H1 (cell line): ENCODE measurements around the gene RAD52. TPM values are rescaled to one million over a fixed set of nuclear protein-coding genes. Genes with fewer than 3 reads are reported as not detected.

Source experiments
- CTCF ChIA-PET: fragments of 300-600 bp; sonication (Branson Sonifier 250); formaldehyde crosslinking; loops from one replicate; lab custom pipeline; 2021; ENCODE audit not compliant: partially characterized antibody; lab: Charles Lee
- POLR2A ChIA-PET: fragments of 300-600 bp; sonication (Branson Sonifier 250); formaldehyde crosslinking; loops from one replicate; lab custom pipeline; 2021; ENCODE audit warnings: inconsistent platforms; ENCODE audit not compliant: partially characterized antibody; lab: Charles Lee
- DNase-seq, 2 experiments: peaks; one replicate each; pipeline versions ENCODE4 v3.0.0 to v3.0.0-alpha.2; 2010 to 2022; ENCODE audit warnings: low spot score in 2 of 2, low read depth in 1 of 2, mixed read lengths in 1 of 2
- FAIRE-seq: peaks from 2 replicates; lab custom pipeline; 2011; peaks lifted over from hg19 to GRCh38; lab: Jason Lieb, UNC
- H2AFZ ChIP-seq: 2 replicates; pipeline ENCODE4 v1.8.1; 2012; ENCODE audit warnings: low read length, inconsistent platforms
- H2AK5ac ChIP-seq: 2 replicates; pipeline ENCODE4 v1.6.1; 2013; ENCODE audit warnings: low read depth, low read length
- H2BK120ac ChIP-seq: replicated peaks from 2 replicates; pipeline ENCODE3; 2013; ENCODE audit warnings: low read depth, low read length, inconsistent platforms
- H2BK12ac ChIP-seq: 2 replicates; pipeline ENCODE4 v1.6.1; 2013; ENCODE audit warnings: low read depth, low read length
- H2BK15ac ChIP-seq: 2 replicates; pipeline ENCODE4 v1.6.1; 2013; ENCODE audit warnings: low read length
- H2BK20ac ChIP-seq: 2 replicates; pipeline ENCODE4 v1.6.1; 2013; ENCODE audit warnings: low read length
- H2BK5ac ChIP-seq: 2 replicates; pipeline ENCODE4 v1.6.1; 2013; ENCODE audit warnings: low read depth, low read length
- H3K14ac ChIP-seq: 2 replicates; pipeline ENCODE4 v1.6.1; 2013; ENCODE audit warnings: inconsistent platforms; ENCODE audit not compliant: insufficient read length
- H3K18ac ChIP-seq: 2 replicates; pipeline ENCODE4 v1.6.1; 2013; ENCODE audit warnings: low read length; ENCODE audit errors: extremely low read depth
- H3K23ac ChIP-seq: 2 replicates; pipeline ENCODE4 v1.6.1; 2013; ENCODE audit warnings: inconsistent platforms; ENCODE audit not compliant: insufficient read length
- H3K23me2 ChIP-seq: 2 replicates; pipeline ENCODE4 v1.6.1; 2013; ENCODE audit warnings: low read depth, low read length
- H3K27ac ChIP-seq: 2 replicates; pipeline ENCODE4 v1.6.1; 2011; ENCODE audit warnings: low read depth, low read length, inconsistent platforms
- H3K27me3 ChIP-seq, 4 experiments: replicated peaks in 1 of 4; 1 replicate in 1 of 4; 2 replicates in 3 of 4; pipeline versions ENCODE4 v1.6.1 to v1.8.1; 2011 to 2013; ENCODE audit warnings: low read length in 3 of 4, mild to moderate bottlenecking in 3 of 4, inconsistent platforms in 2 of 4, mixed read lengths in 2 of 4, moderate library complexity in 1 of 4; ENCODE audit not compliant: control insufficient read depth in 3 of 4, insufficient read depth in 3 of 4; ENCODE audit errors: extremely low read depth in 1 of 4
- H3K36me3 ChIP-seq, 4 experiments: 2 replicates each; pipeline versions ENCODE4 v1.6.1 to v1.8.1; 2011 to 2013; ENCODE audit warnings: mild to moderate bottlenecking in 4 of 4, low read length in 3 of 4, moderate library complexity in 2 of 4, control low read depth in 1 of 4, inconsistent platforms in 1 of 4; ENCODE audit not compliant: insufficient read depth in 4 of 4, control insufficient read depth in 2 of 4
- H3K4ac ChIP-seq: replicated peaks from 2 replicates; pipeline ENCODE3; 2013; ENCODE audit warnings: low read length, low read depth, mixed read lengths, inconsistent platforms; ENCODE audit not compliant: insufficient read length
- H3K4me1 ChIP-seq, 4 experiments: replicated peaks in 1 of 4; 1 replicate in 1 of 4; 2 replicates in 3 of 4; pipeline versions ENCODE4 v1.6.1 to v1.8.1; 2011 to 2013; ENCODE audit warnings: low read length in 3 of 4, inconsistent platforms in 2 of 4, mixed read lengths in 1 of 4; ENCODE audit not compliant: insufficient read depth in 4 of 4, control insufficient read depth in 3 of 4
- H3K4me2 ChIP-seq, 2 experiments: 2 replicates each; pipeline versions ENCODE4 v1.6.1 to v1.8.1; 2011 to 2013; ENCODE audit warnings: low read depth in 2 of 2, low read length in 2 of 2, control low read depth in 1 of 2, inconsistent platforms in 1 of 2, mild to moderate bottlenecking in 1 of 2; ENCODE audit not compliant: insufficient read depth in 1 of 2
- H3K4me3 ChIP-seq, 4 experiments: fragments of 200-600, 300-600 bp in 1 of 4; sonication (generic), shearing (Covaris generic), sonication (Bioruptor Twin) in 1 of 4; 2 replicates each; pipeline versions ENCODE4 v1.5.1 to v1.8.1; 2011 to 2016; ENCODE audit warnings: low read length in 4 of 4, low read depth in 3 of 4, control low read depth in 2 of 4, inconsistent platforms in 2 of 4, mild to moderate bottlenecking in 2 of 4, mixed read lengths in 1 of 4, moderate library complexity in 1 of 4; ENCODE audit not compliant: insufficient read depth in 2 of 4; ENCODE audit errors: extremely low read depth in 1 of 4
- H3K56ac ChIP-seq: replicated peaks from 2 replicates; pipeline ENCODE3; 2013; ENCODE audit warnings: low read depth, mild to moderate bottlenecking, mixed read lengths, low read length, inconsistent platforms; ENCODE audit not compliant: insufficient read length
- H3K79me1 ChIP-seq: 2 replicates; pipeline ENCODE4 v1.6.1; 2013; ENCODE audit warnings: low read depth, low read length, control low read depth
- H3K79me2 ChIP-seq, 2 experiments: 2 replicates each; pipeline versions ENCODE4 v1.6.1 to v1.8.1; 2012 to 2013; ENCODE audit warnings: low read length in 2 of 2, mild to moderate bottlenecking in 2 of 2, inconsistent platforms in 1 of 2; ENCODE audit not compliant: insufficient read depth in 2 of 2, control insufficient read depth in 1 of 2
- H3K9ac ChIP-seq, 4 experiments: replicated peaks in 1 of 4; 1 replicate in 1 of 4; 2 replicates in 3 of 4; pipeline versions ENCODE4 v1.6.1 to v1.8.1; 2011 to 2013; ENCODE audit warnings: low read depth in 3 of 4, low read length in 3 of 4, control low read depth in 2 of 4, mild to moderate bottlenecking in 2 of 4, moderate library complexity in 2 of 4, inconsistent platforms in 1 of 4; ENCODE audit errors: extremely low read depth in 1 of 4
- H3K9me3 ChIP-seq, 2 experiments: 2 replicates each; pipeline versions ENCODE4 v1.6.1 to v1.8.1; 2012 to 2013; ENCODE audit warnings: mild to moderate bottlenecking in 2 of 2, moderate library complexity in 2 of 2, control low read depth in 1 of 2, inconsistent platforms in 1 of 2, low read depth in 1 of 2, low read length in 1 of 2, mixed read lengths in 1 of 2; ENCODE audit not compliant: insufficient read depth in 2 of 2
- H4K20me1 ChIP-seq, 2 experiments: replicated peaks in 1 of 2; 2 replicates each; pipeline versions ENCODE3 to v1.8.1; 2011 to 2013; ENCODE audit warnings: inconsistent platforms in 2 of 2, low read length in 2 of 2, mild to moderate bottlenecking in 1 of 2; ENCODE audit not compliant: insufficient read depth in 2 of 2, control insufficient read depth in 1 of 2
- H4K5ac ChIP-seq: 2 replicates; pipeline ENCODE4 v1.6.1; 2013; ENCODE audit warnings: low read length, low read depth, mixed read lengths, inconsistent platforms; ENCODE audit not compliant: insufficient read length
- H4K8ac ChIP-seq: 2 replicates; pipeline ENCODE4 v1.8.0; 2013; ENCODE audit warnings: mild to moderate bottlenecking, moderate library complexity, low read length, inconsistent platforms; ENCODE audit not compliant: insufficient read depth; ENCODE audit errors: extremely low read depth
- H4K91ac ChIP-seq: replicated peaks from 2 replicates; pipeline ENCODE3; 2013; ENCODE audit warnings: low read length, mixed read lengths, inconsistent platforms; ENCODE audit not compliant: insufficient read length
- ASH2L ChIP-seq: fragments of 200-600, 300-600 bp; sonication (generic); IDR thresholded peaks from one replicate; pipeline ENCODE4 v1.7.1; 2017; ENCODE audit warnings: low read length
- BACH1 ChIP-seq: IDR thresholded peaks from 2 replicates; pipeline ENCODE4 v1.6.1; 2012; ENCODE audit warnings: low read length, improper control_type of control experiment
- BRCA1 ChIP-seq: IDR thresholded peaks from 2 replicates; pipeline ENCODE4 v1.6.1; 2012; ENCODE audit warnings: low read depth, low read length, improper control_type of control experiment
- CHD1 ChIP-seq: IDR thresholded peaks from 2 replicates; pipeline ENCODE4 v1.6.1; 2012; ENCODE audit warnings: low read depth, low read length, improper control_type of control experiment
- CTBP2 ChIP-seq: IDR thresholded peaks from 2 replicates; pipeline ENCODE4 v1.7.0; 2011; ENCODE audit warnings: borderline replicate concordance, mild to moderate bottlenecking, moderate library complexity, mixed read lengths, low read length; ENCODE audit not compliant: insufficient read depth, insufficient read length
- EGR1 ChIP-seq: IDR thresholded peaks from 2 replicates; pipeline ENCODE4 v1.6.1; 2011; ENCODE audit warnings: low read depth, low read length, borderline replicate concordance
- HDAC2 ChIP-seq, 2 experiments: fragments of 300-600 bp in 1 of 2; sonication (generic) in 1 of 2; IDR thresholded peaks; 2 replicates each; pipeline ENCODE4 v1.6.1; 2011 to 2012; ENCODE audit warnings: low read depth in 2 of 2, low read length in 2 of 2, mild to moderate bottlenecking in 2 of 2, moderate library complexity in 2 of 2, borderline replicate concordance in 1 of 2, inconsistent platforms in 1 of 2
- JUN ChIP-seq: IDR thresholded peaks from 2 replicates; pipeline ENCODE4 v1.6.1; 2011; ENCODE audit warnings: low read depth, mild to moderate bottlenecking, improper control_type of control experiment, low read length
- MAFK ChIP-seq: IDR thresholded peaks from 2 replicates; pipeline ENCODE4 v1.6.1; 2012; ENCODE audit warnings: low read depth, mild to moderate bottlenecking, improper control_type of control experiment, low read length
- NRF1 ChIP-seq: IDR thresholded peaks from 2 replicates; pipeline ENCODE4 v1.6.1; 2011; ENCODE audit warnings: mild to moderate bottlenecking, low read depth, low read length, improper control_type of control experiment
- POU5F1 ChIP-seq: IDR thresholded peaks from 2 replicates; pipeline ENCODE4 v1.6.1; 2011; ENCODE audit warnings: low read depth, mild to moderate bottlenecking, low read length, moderate library complexity
- RNF2 ChIP-seq: fragments of 200-900, 300-1000 bp; sonication (generic); IDR thresholded peaks from 2 replicates; pipeline ENCODE4 v1.7.1; 2016; ENCODE audit warnings: borderline replicate concordance, low read depth, mild to moderate bottlenecking, antibody characterized with exemption, low read length; ENCODE audit not compliant: poor library complexity, severe bottlenecking; ENCODE audit errors: missing control alignments
- SP4 ChIP-seq: IDR thresholded peaks from 2 replicates; pipeline ENCODE4 v1.6.1; 2012; ENCODE audit warnings: low read length, inconsistent platforms
- TAF1 ChIP-seq: IDR thresholded peaks from 2 replicates; pipeline ENCODE4 v1.6.1; 2011; ENCODE audit warnings: mild to moderate bottlenecking, low read depth, low read length
- ZNF274 ChIP-seq: IDR thresholded peaks from 2 replicates; pipeline ENCODE4 v1.7.0; 2012; ENCODE audit warnings: low read length, borderline replicate concordance; ENCODE audit errors: extremely low read depth
- WGBS, 2 experiments: shearing (Covaris generic) in 1 of 2; methylation state at CpG; one replicate each; pipeline versions ENCODE4 v1.1.6 to v1.1.7; 2013 to 2015; ENCODE audit warnings: low lambda C conversion rate in 2 of 2, mixed read lengths in 2 of 2, inconsistent platforms in 1 of 2, low coverage in 1 of 2, missing lambda C conversion rate in 1 of 2; ENCODE audit not compliant: insufficient replicate concordance in 2 of 2, insufficient coverage in 1 of 2, insufficient read length in 1 of 2; ENCODE audit errors: extremely low coverage in 1 of 2, missing lambda C conversion rate in 1 of 2; 5-methylcytosine and 5-hydroxymethylcytosine counted together
- polyA plus RNA-seq, 7 experiments: library from polyadenylated mRNA; depleted of rRNA in 3 of 7; stranded (reverse) in 5 of 7; unstranded in 2 of 7; fragments of >200 nt in 5 of 7; fragments of 200-250 nt in 2 of 7; gene quantifications; 1 replicate in 5 of 7; 2 replicates in 1 of 7; 4 replicates in 1 of 7; pipeline versions ENCODE4 v1.2.1 to v1.2.3, GENCODE V29; 2011 to 2013; ENCODE audit warnings: missing spikeins in 2 of 7, mixed read lengths in 2 of 7
- total RNA-seq: library from RNA; stranded (reverse); fragmentation: NEBNext Ultra II Directional; extraction: Animal tissue kit (Norgen Biotek cat#: 25700); gene quantifications from 2 replicates; pipeline ENCODE4 v1.2.1, GENCODE V29; 2021

Gene RAD52
- total and polyA plus RNA-seq, 2 of the 8 experiments (the other 6 are each of a cell fraction or from before 2014, with no cell fraction given) = 12.5 to 14.3 TPM

DNA sequence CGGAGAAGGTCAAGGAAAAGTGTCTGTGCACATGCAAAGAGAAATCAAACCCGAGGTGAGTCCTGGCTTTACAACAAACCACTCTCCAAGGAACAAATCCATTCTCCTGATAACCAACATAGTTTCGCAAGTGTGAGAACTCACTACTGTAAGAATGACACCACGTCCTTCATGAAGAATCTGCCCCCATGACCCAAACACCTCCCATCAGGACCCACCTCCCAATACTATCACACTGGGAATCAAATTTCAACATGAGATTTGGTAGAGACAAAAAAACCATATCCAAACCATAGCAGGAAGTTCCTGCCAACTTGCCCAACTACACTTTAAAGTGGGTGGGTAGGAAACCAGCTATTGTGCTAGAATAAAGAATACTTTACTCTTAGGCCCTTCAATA, 39.2 kb upstream of the RAD52 start:
- Histone ChIP-seq H3K9ac (no peak overlapping the region), H3K14ac (no peak overlapping the region), H2BK15ac (no peak overlapping the region), H4K8ac (no peak overlapping the region), H3K36me3 (no peaks in the 10 kb centered on the region), H3K4me2 (no peak overlapping the region), H2BK5ac (no peak overlapping the region), H3K27me3 (peaks cover 0 to 2% (median 0%) of the 10 kb centered on the region in 4 experiments; a peak in 2 of 7 replicates), H4K5ac (no peak overlapping the region), H2BK20ac (no peak overlapping the region), H2BK12ac (no peak overlapping the region), H3K79me1 (no peaks in the 10 kb centered on the region), H3K4me3 (no peak overlapping the region), H2AK5ac (no peak overlapping the region), H2BK120ac (no peak overlapping the region), H3K23ac (no peak overlapping the region), H4K91ac (no peak overlapping the region), H3K18ac (no peak overlapping the region), H3K23me2 (peaks cover 14% of the 10 kb centered on the region), H3K56ac (no peak overlapping the region), H3K79me2 (peaks cover 0 to 19% of the 10 kb centered on the region in 2 experiments; a peak in 3 of 4 replicates), H3K4me1 (peaks cover 5 to 8% (median 6%) of the 10 kb centered on the region in 4 experiments; a peak in 5 of 7 replicates), H4K20me1 (no peaks in the 10 kb centered on the region), H3K9me3 (no peaks in the 10 kb centered on the region), H3K4ac (no peak overlapping the region), H2AFZ (no peak overlapping the region), H3K27ac (no peak overlapping the region)
- FAIRE-seq = no peak
- 82% methylated on average over 4 of the region's 4 CpGs; no CpG with 5 or more reads in 1 of the 2 experiments for WGBS, 2 experiments
- TF ChIP-seq BRCA1 (no peak), MAFK (no peak), POU5F1 (no peak), CTBP2 (no peak), TAF1 (no peak), ASH2L (no peak), JUN (no peak), SP4 (no peak), HDAC2 (IDR thresholded peaks at IDR 0.05; ENCODE audit: borderline replicate concordance in 1 of 2, low read depth in 2 of 2, low read length in 2 of 2) (no peak), ZNF274 (no peak), RNF2 (no peak), CHD1 (no peak), NRF1 (no peak), EGR1 (no peak), BACH1 (no peak)
- DNase-seq = no peak
- POLR2A ChIA-PET = no interaction called here
- CTCF ChIA-PET = interaction anchor here (1.4 kb wide), 1 partner anchor 104 kb away, joined by 3 read pairs; no protein-coding TSS in a partner anchor
